Activated T-cell treated with anti-CD3 and anti-CD28 coated beads, Interleukin-2, amount 50 U/mL, for 1 hour (primary cell): Measurements from ENCODE around the gene UST.
"Not testable (repeated sequence)": the region's sequence is repeated elsewhere in the genome, so short reads cannot be mapped to it uniquely, and the experiment has no call there.

ENCODE experiments used
- DNase-seq: peaks from one replicate; pipeline ENCODE4 v3.0.0-alpha.2; 2020

The UST gene

GRCh38 chr6:148842296-148843019 lies 95.6 kb downstream of the UST start:
- DNase-seq = no peak

- no peak for DNase-seq
These were observed 98.6 kb downstream of the UST start for GRCh38 chr6:148845464-148845863.

GRCh38 chr6:148846778-148847761 lies 100.2 kb downstream of the UST start:
- DNase-seq = no peak

- no peak for DNase-seq
These were observed 102.1 kb downstream of the UST start for GRCh38 chr6:148848915-148849314.

- not testable (repeated sequence) for DNase-seq
These were observed 102.6 kb downstream of the UST start for GRCh38 chr6:148849449-148849848.

GRCh38 chr6:148850964-148851363 lies 104.1 kb downstream of the UST start:
- DNase-seq = no peak

- no peak for DNase-seq
These were observed 105.1 kb downstream of the UST start for GRCh38 chr6:148851683-148852556.

GRCh38 chr6:148852688-148853087 lies 105.9 kb downstream of the UST start:
- no peak for DNase-seq

GRCh38 chr6:148853113-148853512 lies 106.3 kb downstream of the UST start:
- DNase-seq = not testable (repeated sequence)

GRCh38 chr6:148854096-148854495 lies 107.3 kb downstream of the UST start:
- no peak for DNase-seq

GRCh38 chr6:148854992-148855391 lies 108.2 kb downstream of the UST start:
- DNase-seq = no peak

- DNase-seq = no peak
These were observed 108.9 kb downstream of the UST start for GRCh38 chr6:148855744-148856143.

- DNase-seq = no peak
These were observed 111.1 kb downstream of the UST start for GRCh38 chr6:148857798-148858390.

- not testable (repeated sequence) for DNase-seq
These were observed 117.3 kb downstream of the UST start for GRCh38 chr6:148864132-148864531.

GRCh38 chr6:148864941-148865340 lies 118.1 kb downstream of the UST start:
- DNase-seq = no peak

- no peak for DNase-seq
These were observed 119.9 kb downstream of the UST start for GRCh38 chr6:148866657-148867268.

GRCh38 chr6:148867862-148868261 lies 121.0 kb downstream of the UST start:
- DNase-seq = no peak

GRCh38 chr6:148868314-148868713 lies 121.5 kb downstream of the UST start:
- DNase-seq = no peak

GRCh38 chr6:148868901-148869300 lies 122.1 kb downstream of the UST start:
- no peak for DNase-seq

GRCh38 chr6:148869585-148869984 lies 122.8 kb downstream of the UST start:
- DNase-seq = no peak

- no peak for DNase-seq
These were observed 126.3 kb downstream of the UST start for GRCh38 chr6:148873154-148873553.

- DNase-seq = no peak
These were observed 127.0 kb downstream of the UST start for GRCh38 chr6:148873868-148874267.
